GM12878 (cell line): ENCODE data around the gene PRKCE. TPM values are rescaled to one million over a fixed set of nuclear protein-coding genes. Genes with fewer than 3 reads are reported as not detected.

Experiments
- ATAC-seq: fragments of 200-7000 bp; cut with Tn5 transposase; 3 replicates; pipeline ENCODE4 v1.9.1; 2020; ENCODE audit warnings: mild to moderate bottlenecking, moderate library complexity
- BruUV-seq: library from RNA; stranded (reverse); fragments of 400-500 nt; replicated peaks from 2 replicates; lab custom pipeline; 2021; lab: Mats Ljungman, UMichigan
- CTCF ChIA-PET: fragments of 300-600 bp; sonication (Branson Sonifier 250); formaldehyde crosslinking; extraction: SDS; loops from one replicate; lab custom pipeline; 2021; ENCODE audit warnings: inconsistent platforms; lab: Yijun Ruan, JAX
- POLR2A ChIA-PET: fragments of 350-600 bp; formaldehyde crosslinking; extraction: SDS; loops from one replicate; lab custom pipeline; 2021; ENCODE audit warnings: inconsistent platforms; lab: Charles Lee
- RAD21 ChIA-PET: fragments of 300-600 bp; sonication (Branson Sonifier 250); formaldehyde crosslinking; loops from one replicate; lab custom pipeline; 2023; ENCODE audit warnings: antibody characterized with exemption; ENCODE audit not compliant: unreplicated experiment; lab: Charles Lee
- SMC1A ChIA-PET: fragments of 300-600 bp; sonication (Branson Sonifier 250); formaldehyde crosslinking; loops from one replicate; lab custom pipeline; 2023; ENCODE audit not compliant: unreplicated experiment, uncharacterized antibody; lab: Charles Lee
- DNase-seq: peaks from one replicate; pipeline ENCODE4 v3.0.0-alpha.2; 2011; ENCODE audit warnings: low read depth, low spot score
- FAIRE-seq: peaks from 3 replicates; lab custom pipeline; 2011; peaks lifted over from hg19 to GRCh38; lab: Jason Lieb, UNC
- H2AFZ ChIP-seq: 2 replicates; pipeline ENCODE4 v1.6.0; 2011; ENCODE audit warnings: low read depth, low read length, control low read depth; ENCODE audit not compliant: control insufficient read depth
- H3K27ac ChIP-seq: 2 replicates; pipeline ENCODE4 v1.5.1; 2011; ENCODE audit warnings: control low read depth; ENCODE audit not compliant: control insufficient read depth, insufficient read depth
- H3K27me3 ChIP-seq, 2 experiments: replicated peaks in 1 of 2; 2 replicates each; pipeline versions ENCODE4 v1.6.0 to v1.6.1; 2011; ENCODE audit warnings: low read length in 1 of 2; ENCODE audit not compliant: control insufficient read depth in 2 of 2, insufficient read depth in 2 of 2
- H3K36me3 ChIP-seq, 2 experiments: 2 replicates each; pipeline ENCODE4 v1.5.1; 2011; ENCODE audit warnings: low read length in 1 of 2; ENCODE audit not compliant: control insufficient read depth in 2 of 2, insufficient read depth in 2 of 2
- H3K4me1 ChIP-seq: 2 replicates; pipeline ENCODE4 v1.6.1; 2011; ENCODE audit warnings: mild to moderate bottlenecking, low read length, moderate library complexity, mixed read lengths; ENCODE audit not compliant: control insufficient read depth, insufficient read depth
- H3K4me2 ChIP-seq: 2 replicates; pipeline ENCODE4 v1.6.0; 2011; ENCODE audit warnings: control low read depth; ENCODE audit not compliant: control insufficient read depth, insufficient read depth
- H3K4me3 ChIP-seq: fragments of 200-600 bp; sonication (generic); 2 replicates; pipeline ENCODE4 v1.5.1; 2016
- H3K79me2 ChIP-seq: 2 replicates; pipeline ENCODE4 v1.6.0; 2011; ENCODE audit warnings: low read length; ENCODE audit not compliant: control insufficient read depth, insufficient read depth
- H3K9ac ChIP-seq: 2 replicates; pipeline ENCODE4 v1.8.0; 2011; ENCODE audit warnings: low read length, control low read depth, mixed read lengths; ENCODE audit not compliant: control insufficient read depth, insufficient read depth
- H3K9me3 ChIP-seq: replicated peaks from 3 replicates; pipeline ENCODE4 v1.5.1; 2011; ENCODE audit warnings: mild to moderate bottlenecking, low read length; ENCODE audit not compliant: control insufficient read depth, insufficient read depth
- H4K20me1 ChIP-seq: 2 replicates; pipeline ENCODE4 v1.6.0; 2011; ENCODE audit not compliant: control insufficient read depth, insufficient read depth
- BCL11A ChIP-seq: IDR thresholded peaks from 2 replicates; pipeline ENCODE4 v1.6.1; 2011; ENCODE audit warnings: low read depth, low read length
- CBFB ChIP-seq: IDR thresholded peaks from 2 replicates; pipeline ENCODE4 v1.6.1; 2016; ENCODE audit warnings: antibody characterized with exemption, low read depth
- MTA2 ChIP-seq: fragments of 450-650 bp; IDR thresholded peaks from 2 replicates; pipeline ENCODE4 v1.6.1; 2016; ENCODE audit warnings: low read depth, mild to moderate bottlenecking, moderate library complexity
- MTA3 ChIP-seq: IDR thresholded peaks from 2 replicates; pipeline ENCODE4 v1.6.1; 2012; ENCODE audit warnings: low read length, inconsistent platforms, borderline replicate concordance
- MXI1 ChIP-seq: fragments of 150-350 bp; IDR thresholded peaks from 2 replicates; pipeline ENCODE4 v1.6.1; 2011; ENCODE audit warnings: low read depth, mild to moderate bottlenecking, inconsistent platforms, low read length, improper control_type of control experiment
- MYC ChIP-seq: IDR thresholded peaks from 2 replicates; pipeline ENCODE4 v1.6.1; 2011; ENCODE audit warnings: mild to moderate bottlenecking, low read length, moderate library complexity, inconsistent platforms; ENCODE audit not compliant: insufficient read depth, insufficient replicate concordance, insufficient read length, severe bottlenecking
- NFYB ChIP-seq: IDR thresholded peaks from 2 replicates; pipeline ENCODE4 v1.6.1; 2011; ENCODE audit warnings: low read depth, mild to moderate bottlenecking, low read length, improper control_type of control experiment, moderate library complexity; ENCODE audit not compliant: insufficient read depth
- SMARCA5 ChIP-seq: fragments of 450-650 bp; IDR thresholded peaks from 2 replicates; pipeline ENCODE4 v1.6.1; 2017; ENCODE audit warnings: mild to moderate bottlenecking
- STAT1 ChIP-seq: fragments of 450-650 bp; conservative IDR thresholded peaks from 2 replicates; pipeline ENCODE4 v1.6.1; 2014; ENCODE audit warnings: antibody characterized with exemption, mild to moderate bottlenecking
- USF1 ChIP-seq: IDR thresholded peaks from 2 replicates; pipeline ENCODE4 v1.6.1; 2011; ENCODE audit warnings: borderline replicate concordance, low read depth, mild to moderate bottlenecking, moderate library complexity, mixed read lengths, low read length; ENCODE audit not compliant: insufficient read depth; ENCODE audit errors: extremely low read length
- YY1 ChIP-seq: IDR thresholded peaks from 2 replicates; pipeline ENCODE4 v1.6.1; 2011; ENCODE audit warnings: low read depth, mild to moderate bottlenecking, low read length
- ZNF24 ChIP-seq: fragments of 450-650 bp; IDR thresholded peaks from 2 replicates; pipeline ENCODE4 v1.6.1; 2017; ENCODE audit warnings: antibody characterized with exemption, mild to moderate bottlenecking
- WGBS: methylation state at CpG from one replicate; pipeline ENCODE4 v1.1.6; 2016; ENCODE audit warnings: low lambda C conversion rate; ENCODE audit not compliant: insufficient replicate concordance, insufficient coverage; ENCODE audit errors: missing lambda C conversion rate; 5-methylcytosine and 5-hydroxymethylcytosine counted together
- in situ Hi-C: fragments of 300-500 bp; cut with MboI; formaldehyde crosslinking; loops from 9 replicates; pipeline ENCODE4 v1.14.3; 2018; ENCODE audit warnings: mixed read lengths
- intact Hi-C: fragments of 100-400 bp; cut with micrococcal nuclease; formaldehyde crosslinking; loops from one replicate; pipeline ENCODE4 v1.14.2; 2022; ENCODE audit not compliant: unreplicated experiment
- polyA plus RNA-seq, 11 experiments: library from polyadenylated mRNA; depleted of rRNA in 4 of 11; unstranded in 6 of 11; stranded (reverse) in 5 of 11; fragments of >200 nt; fragmentation: Nextera tagmentation in 4 of 11; fragmentation: Illumina TruSeq in 1 of 11; extraction: Ambion mirVana in 4 of 11; extraction: Trizol in 1 of 11; gene quantifications; 1 replicate in 1 of 11; 2 replicates in 10 of 11; pipeline versions ENCODE4 v1.2.1 to v1.2.3, GENCODE V29; 2011 to 2016; ENCODE audit warnings: inconsistent platforms in 2 of 11, missing spikeins in 2 of 11, low read depth in 1 of 11
- total RNA-seq, 4 experiments: library from RNA; depleted of rRNA in 3 of 4; stranded (reverse); fragments of >200 nt in 3 of 4; fragmentation: Illumina TruSeq in 1 of 4; extraction: Trizol in 1 of 4; gene quantifications; 2 replicates each; pipeline versions ENCODE4 v1.2.1 to v1.2.3, GENCODE V29; 2013 to 2021

PRKCE gene
- total and polyA plus RNA-seq, 10 of the 15 experiments (the other 5 are each of a cell fraction or from before 2014, with no cell fraction given): 2.6 to 28.2 (median 11.3) TPM

- H3K4me3 ChIP-seq: no peak overlapping the region
- ChIA-PET POLR2A (interaction anchor here (1.0 kb wide), 1 partner anchor 24 kb away, joined by 5 read pairs; no protein-coding TSS in a partner anchor), CTCF (interaction anchor here (0.6 to 3.9 kb wide), 9 partner anchors 8 to 265 kb away, joined by 3 to 11 read pairs (median 3); no protein-coding TSS in a partner anchor), RAD21 (interaction anchor here (1.1 to 2.0 kb wide), 5 partner anchors 18 to 361 kb away, joined by 3 to 19 read pairs (median 4); no protein-coding TSS in a partner anchor), SMC1A (interaction anchor here (1.4 to 3.1 kb wide), 9 partner anchors 10 to 268 kb away, joined by 3 to 21 read pairs (median 6); no protein-coding TSS in a partner anchor)
- no peaks in the 10 kb centered on the region; the same call in 2 of the 3 replicates for H3K9me3 ChIP-seq
- H3K4me1 ChIP-seq: no peaks in the 10 kb centered on the region
- no peak overlapping the region for H3K9ac ChIP-seq
- H3K79me2 ChIP-seq: no peaks in the 10 kb centered on the region
- WGBS: 62% methylated on average over 4 of the region's 4 CpGs
- no peak overlapping the region for H3K4me2 ChIP-seq
- no TSS peak for BruUV-seq
- no peak for FAIRE-seq
- in situ Hi-C loops (no loop called here), intact Hi-C loops (loop anchor here (5.0 kb wide), 1 partner anchor 129 kb away; no protein-coding TSS in a partner anchor)
- H3K27me3 ChIP-seq: no peaks in the 10 kb centered on the region
- H4K20me1 ChIP-seq: no peaks in the 10 kb centered on the region
- TF ChIP-seq SMARCA5 (peak; percentile 58; the same call in 1 of the 2 replicates), STAT1 (no peak)
- no peak overlapping the region for H2AFZ ChIP-seq
- H3K36me3 ChIP-seq: no peaks in the 10 kb centered on the region
- no peak overlapping the region for H3K27ac ChIP-seq
- DNase-seq: no peak
- ATAC-seq: peak; percentile 65
Observed at GRCh38 chr2:46097714-46098480, 446.4 kb downstream of the PRKCE start.

DNA sequence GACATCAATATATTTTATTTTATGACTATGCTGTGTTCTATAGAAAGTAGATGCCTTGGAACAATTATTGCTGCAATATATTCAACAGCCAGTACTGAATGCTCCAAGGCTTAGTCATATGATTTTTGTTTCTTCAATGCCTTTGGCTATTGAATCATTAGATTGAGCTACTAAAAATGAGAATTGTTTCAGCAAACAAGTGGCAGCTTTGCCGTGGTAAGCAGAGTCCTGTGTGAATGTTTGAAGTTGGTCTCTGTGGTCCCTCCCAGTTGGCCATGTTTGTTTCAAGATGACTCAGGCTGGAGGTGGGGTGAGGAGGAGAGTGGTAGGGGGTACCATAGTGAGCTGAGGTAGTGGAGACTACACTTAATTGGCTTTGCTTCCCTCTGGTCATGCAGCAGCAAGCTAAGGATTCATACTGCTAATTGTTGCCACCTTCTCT, 447.2 kb downstream of the PRKCE start:
- ChIA-PET SMC1A (interaction anchor here (0.7 to 3.1 kb wide), 12 partner anchors 11 to 220 kb away, joined by 3 to 21 read pairs (median 7); no protein-coding TSS in a partner anchor), CTCF (interaction anchor here (0.9 to 3.9 kb wide), 8 partner anchors 9 to 130 kb away, joined by 3 to 11 read pairs (median 4); no protein-coding TSS in a partner anchor), POLR2A (interaction anchor here (0.6 to 1.3 kb wide), 3 partner anchors 14 to 19 kb away, joined by 3 to 5 read pairs (median 3); no protein-coding TSS in a partner anchor), RAD21 (interaction anchor here (0.7 to 2.0 kb wide), 6 partner anchors 19 to 360 kb away, joined by 3 to 19 read pairs (median 4); no protein-coding TSS in a partner anchor)
- WGBS: 0% methylated on average over 1 of the region's 1 CpG
- no peak overlapping the region for H3K9ac ChIP-seq
- no peak overlapping the region for H3K4me3 ChIP-seq
- H3K79me2 ChIP-seq: no peaks in the 10 kb centered on the region
- no peaks in the 10 kb centered on the region for H3K36me3 ChIP-seq
- H3K4me1 ChIP-seq: no peaks in the 10 kb centered on the region
- DNase-seq (no peak), ATAC-seq (peak; percentile 87), FAIRE-seq (no peak)
- no peaks in the 10 kb centered on the region; the same call in 2 of the 3 replicates for H3K9me3 ChIP-seq
- H3K4me2 ChIP-seq: no peak overlapping the region
- H3K27ac ChIP-seq: no peak overlapping the region
- no peaks in the 10 kb centered on the region for H4K20me1 ChIP-seq
- intact Hi-C loops: loop anchor here (5.0 kb wide), 1 partner anchor 129 kb away; no protein-coding TSS in a partner anchor
- in situ Hi-C loops: no loop called here
- no peak overlapping the region for H2AFZ ChIP-seq
- no peaks in the 10 kb centered on the region for H3K27me3 ChIP-seq
- no TSS peak for BruUV-seq
- TF ChIP-seq NFYB (no peak), MTA3 (no peak), ZNF24 (peak; percentile 45; the same call in 1 of the 2 replicates), MTA2 (peak; percentile 57; the same call in 1 of the 2 replicates), USF1 (no peak), BCL11A (peak; percentile 54; the same call in 1 of the 2 replicates), YY1 (peak; percentile 68; the same call in 1 of the 2 replicates), CBFB (no peak), MXI1 (no peak), MYC (no peak)
